H1 (cell line): ENCODE results near the gene KRTAP5-4. TPM values are rescaled to one million over a fixed set of nuclear protein-coding genes. Genes with fewer than 3 reads are reported as not detected.
"Not testable (repeated sequence)": the region's sequence is repeated elsewhere in the genome, so short reads cannot be mapped to it uniquely, and the experiment has no call there.

Experiments used
- CTCF ChIA-PET: fragments of 300-600 bp; sonication (Branson Sonifier 250); formaldehyde crosslinking; loops from one replicate; lab custom pipeline; 2021; ENCODE audit not compliant: partially characterized antibody; lab: Charles Lee
- POLR2A ChIA-PET: fragments of 300-600 bp; sonication (Branson Sonifier 250); formaldehyde crosslinking; loops from one replicate; lab custom pipeline; 2021; ENCODE audit warnings: inconsistent platforms; ENCODE audit not compliant: partially characterized antibody; lab: Charles Lee
- DNase-seq, 2 experiments: peaks; one replicate each; pipeline versions ENCODE4 v3.0.0 to v3.0.0-alpha.2; 2010 to 2022; ENCODE audit warnings: low spot score in 2 of 2, low read depth in 1 of 2, mixed read lengths in 1 of 2
- FAIRE-seq: peaks from 2 replicates; lab custom pipeline; 2011; peaks lifted over from hg19 to GRCh38; lab: Jason Lieb, UNC
- H2AFZ ChIP-seq: 2 replicates; pipeline ENCODE4 v1.8.1; 2012; ENCODE audit warnings: low read length, inconsistent platforms
- H2AK5ac ChIP-seq: 2 replicates; pipeline ENCODE4 v1.6.1; 2013; ENCODE audit warnings: low read depth, low read length
- H2BK120ac ChIP-seq: replicated peaks from 2 replicates; pipeline ENCODE3; 2013; ENCODE audit warnings: low read depth, low read length, inconsistent platforms
- H2BK12ac ChIP-seq: 2 replicates; pipeline ENCODE4 v1.6.1; 2013; ENCODE audit warnings: low read depth, low read length
- H2BK15ac ChIP-seq: 2 replicates; pipeline ENCODE4 v1.6.1; 2013; ENCODE audit warnings: low read length
- H2BK20ac ChIP-seq: 2 replicates; pipeline ENCODE4 v1.6.1; 2013; ENCODE audit warnings: low read length
- H2BK5ac ChIP-seq: 2 replicates; pipeline ENCODE4 v1.6.1; 2013; ENCODE audit warnings: low read depth, low read length
- H3K14ac ChIP-seq: 2 replicates; pipeline ENCODE4 v1.6.1; 2013; ENCODE audit warnings: inconsistent platforms; ENCODE audit not compliant: insufficient read length
- H3K18ac ChIP-seq: 2 replicates; pipeline ENCODE4 v1.6.1; 2013; ENCODE audit warnings: low read length; ENCODE audit errors: extremely low read depth
- H3K23ac ChIP-seq: 2 replicates; pipeline ENCODE4 v1.6.1; 2013; ENCODE audit warnings: inconsistent platforms; ENCODE audit not compliant: insufficient read length
- H3K23me2 ChIP-seq: 2 replicates; pipeline ENCODE4 v1.6.1; 2013; ENCODE audit warnings: low read depth, low read length
- H3K27ac ChIP-seq: 2 replicates; pipeline ENCODE4 v1.6.1; 2011; ENCODE audit warnings: low read depth, low read length, inconsistent platforms
- H3K27me3 ChIP-seq, 4 experiments: replicated peaks in 1 of 4; 1 replicate in 1 of 4; 2 replicates in 3 of 4; pipeline versions ENCODE4 v1.6.1 to v1.8.1; 2011 to 2013; ENCODE audit warnings: low read length in 3 of 4, mild to moderate bottlenecking in 3 of 4, inconsistent platforms in 2 of 4, mixed read lengths in 2 of 4, moderate library complexity in 1 of 4; ENCODE audit not compliant: control insufficient read depth in 3 of 4, insufficient read depth in 3 of 4; ENCODE audit errors: extremely low read depth in 1 of 4
- H3K36me3 ChIP-seq, 4 experiments: 2 replicates each; pipeline versions ENCODE4 v1.6.1 to v1.8.1; 2011 to 2013; ENCODE audit warnings: mild to moderate bottlenecking in 4 of 4, low read length in 3 of 4, moderate library complexity in 2 of 4, control low read depth in 1 of 4, inconsistent platforms in 1 of 4; ENCODE audit not compliant: insufficient read depth in 4 of 4, control insufficient read depth in 2 of 4
- H3K4ac ChIP-seq: replicated peaks from 2 replicates; pipeline ENCODE3; 2013; ENCODE audit warnings: low read length, low read depth, mixed read lengths, inconsistent platforms; ENCODE audit not compliant: insufficient read length
- H3K4me1 ChIP-seq, 4 experiments: replicated peaks in 1 of 4; 1 replicate in 1 of 4; 2 replicates in 3 of 4; pipeline versions ENCODE4 v1.6.1 to v1.8.1; 2011 to 2013; ENCODE audit warnings: low read length in 3 of 4, inconsistent platforms in 2 of 4, mixed read lengths in 1 of 4; ENCODE audit not compliant: insufficient read depth in 4 of 4, control insufficient read depth in 3 of 4
- H3K4me2 ChIP-seq, 2 experiments: 2 replicates each; pipeline versions ENCODE4 v1.6.1 to v1.8.1; 2011 to 2013; ENCODE audit warnings: low read depth in 2 of 2, low read length in 2 of 2, control low read depth in 1 of 2, inconsistent platforms in 1 of 2, mild to moderate bottlenecking in 1 of 2; ENCODE audit not compliant: insufficient read depth in 1 of 2
- H3K4me3 ChIP-seq, 4 experiments: fragments of 200-600, 300-600 bp in 1 of 4; sonication (generic), shearing (Covaris generic), sonication (Bioruptor Twin) in 1 of 4; 2 replicates each; pipeline versions ENCODE4 v1.5.1 to v1.8.1; 2011 to 2016; ENCODE audit warnings: low read length in 4 of 4, low read depth in 3 of 4, control low read depth in 2 of 4, inconsistent platforms in 2 of 4, mild to moderate bottlenecking in 2 of 4, mixed read lengths in 1 of 4, moderate library complexity in 1 of 4; ENCODE audit not compliant: insufficient read depth in 2 of 4; ENCODE audit errors: extremely low read depth in 1 of 4
- H3K56ac ChIP-seq: replicated peaks from 2 replicates; pipeline ENCODE3; 2013; ENCODE audit warnings: low read depth, mild to moderate bottlenecking, mixed read lengths, low read length, inconsistent platforms; ENCODE audit not compliant: insufficient read length
- H3K79me1 ChIP-seq: 2 replicates; pipeline ENCODE4 v1.6.1; 2013; ENCODE audit warnings: low read depth, low read length, control low read depth
- H3K79me2 ChIP-seq, 2 experiments: 2 replicates each; pipeline versions ENCODE4 v1.6.1 to v1.8.1; 2012 to 2013; ENCODE audit warnings: low read length in 2 of 2, mild to moderate bottlenecking in 2 of 2, inconsistent platforms in 1 of 2; ENCODE audit not compliant: insufficient read depth in 2 of 2, control insufficient read depth in 1 of 2
- H3K9ac ChIP-seq, 4 experiments: replicated peaks in 1 of 4; 1 replicate in 1 of 4; 2 replicates in 3 of 4; pipeline versions ENCODE4 v1.6.1 to v1.8.1; 2011 to 2013; ENCODE audit warnings: low read depth in 3 of 4, low read length in 3 of 4, control low read depth in 2 of 4, mild to moderate bottlenecking in 2 of 4, moderate library complexity in 2 of 4, inconsistent platforms in 1 of 4; ENCODE audit errors: extremely low read depth in 1 of 4
- H3K9me3 ChIP-seq, 2 experiments: 2 replicates each; pipeline versions ENCODE4 v1.6.1 to v1.8.1; 2012 to 2013; ENCODE audit warnings: mild to moderate bottlenecking in 2 of 2, moderate library complexity in 2 of 2, control low read depth in 1 of 2, inconsistent platforms in 1 of 2, low read depth in 1 of 2, low read length in 1 of 2, mixed read lengths in 1 of 2; ENCODE audit not compliant: insufficient read depth in 2 of 2
- H4K20me1 ChIP-seq, 2 experiments: replicated peaks in 1 of 2; 2 replicates each; pipeline versions ENCODE3 to v1.8.1; 2011 to 2013; ENCODE audit warnings: inconsistent platforms in 2 of 2, low read length in 2 of 2, mild to moderate bottlenecking in 1 of 2; ENCODE audit not compliant: insufficient read depth in 2 of 2, control insufficient read depth in 1 of 2
- H4K5ac ChIP-seq: 2 replicates; pipeline ENCODE4 v1.6.1; 2013; ENCODE audit warnings: low read length, low read depth, mixed read lengths, inconsistent platforms; ENCODE audit not compliant: insufficient read length
- H4K8ac ChIP-seq: 2 replicates; pipeline ENCODE4 v1.8.0; 2013; ENCODE audit warnings: mild to moderate bottlenecking, moderate library complexity, low read length, inconsistent platforms; ENCODE audit not compliant: insufficient read depth; ENCODE audit errors: extremely low read depth
- H4K91ac ChIP-seq: replicated peaks from 2 replicates; pipeline ENCODE3; 2013; ENCODE audit warnings: low read length, mixed read lengths, inconsistent platforms; ENCODE audit not compliant: insufficient read length
- WGBS, 2 experiments: shearing (Covaris generic) in 1 of 2; methylation state at CpG; one replicate each; pipeline versions ENCODE4 v1.1.6 to v1.1.7; 2013 to 2015; ENCODE audit warnings: low lambda C conversion rate in 2 of 2, mixed read lengths in 2 of 2, inconsistent platforms in 1 of 2, low coverage in 1 of 2, missing lambda C conversion rate in 1 of 2; ENCODE audit not compliant: insufficient replicate concordance in 2 of 2, insufficient coverage in 1 of 2, insufficient read length in 1 of 2; ENCODE audit errors: extremely low coverage in 1 of 2, missing lambda C conversion rate in 1 of 2; 5-methylcytosine and 5-hydroxymethylcytosine counted together
- polyA plus RNA-seq, 7 experiments: library from polyadenylated mRNA; depleted of rRNA in 3 of 7; stranded (reverse) in 5 of 7; unstranded in 2 of 7; fragments of >200 nt in 5 of 7; fragments of 200-250 nt in 2 of 7; gene quantifications; 1 replicate in 5 of 7; 2 replicates in 1 of 7; 4 replicates in 1 of 7; pipeline versions ENCODE4 v1.2.1 to v1.2.3, GENCODE V29; 2011 to 2013; ENCODE audit warnings: missing spikeins in 2 of 7, mixed read lengths in 2 of 7
- total RNA-seq: library from RNA; stranded (reverse); fragmentation: NEBNext Ultra II Directional; extraction: Animal tissue kit (Norgen Biotek cat#: 25700); gene quantifications from 2 replicates; pipeline ENCODE4 v1.2.1, GENCODE V29; 2021

The KRTAP5-4 gene
- total and polyA plus RNA-seq, 2 of the 8 experiments (the other 6 are each of a cell fraction or from before 2014, with no cell fraction given), result not detected

- H3K4ac ChIP-seq, H3K9me3 ChIP-seq, H2BK20ac ChIP-seq, H3K79me2 ChIP-seq, H3K23ac ChIP-seq, DNase-seq, H2AFZ ChIP-seq, H2BK120ac ChIP-seq, H3K4me1 ChIP-seq, H3K56ac ChIP-seq, H3K27me3 ChIP-seq, H3K79me1 ChIP-seq, H4K5ac ChIP-seq, H3K9ac ChIP-seq, H2BK15ac ChIP-seq, H3K36me3 ChIP-seq, H4K91ac ChIP-seq, POLR2A ChIA-PET, H2BK12ac ChIP-seq, H3K4me3 ChIP-seq, H4K8ac ChIP-seq, FAIRE-seq, H3K4me2 ChIP-seq, H3K27ac ChIP-seq, H2AK5ac ChIP-seq, H2BK5ac ChIP-seq, H3K23me2 ChIP-seq, H3K18ac ChIP-seq, H4K20me1 ChIP-seq, H3K14ac ChIP-seq: not testable (repeated sequence)
- CTCF ChIA-PET, result interaction anchor here (1.1 kb wide), 1 partner anchor 10 kb away, joined by 3 read pairs; no protein-coding TSS in a partner anchor
- WGBS, 2 experiments, result 80% methylated on average over 12 of the region's 25 CpGs; no CpG with 5 or more reads in 1 of the 2 experiments
Measured at GRCh38 chr11:1661454-1662269, 39.7 kb upstream of the KRTAP5-4 start.
